MM.1S (cell line): ENCODE measurements around the gene TEX101.
"Not testable (repeated sequence)": the region's sequence is repeated elsewhere in the genome, so short reads cannot be mapped to it uniquely, and the experiment has no call there.

Experiments used
- EZH2 ChIP-seq: fragments of 300-600 bp; sonication (generic); optimal IDR thresholded peaks from 2 replicates; pipeline ENCODE3; 2017; ENCODE audit warnings: low read depth, mild to moderate bottlenecking, antibody characterized with exemption, low read length, mixed read lengths
- EZH2phosphoT487 ChIP-seq: fragments of 300-600 bp; sonication (generic); IDR thresholded peaks from 2 replicates; pipeline ENCODE4 v1.6.1; 2018; ENCODE audit warnings: antibody characterized with exemption, low read length
- TF ChIP-seq, protein P1 (sequence below): fragments of 300-600 bp; sonication (generic); IDR thresholded peaks from 2 replicates; pipeline ENCODE4 v1.5.1; 2016; ENCODE audit warnings: antibody characterized with exemption, low read length, mixed read lengths

DNA sequence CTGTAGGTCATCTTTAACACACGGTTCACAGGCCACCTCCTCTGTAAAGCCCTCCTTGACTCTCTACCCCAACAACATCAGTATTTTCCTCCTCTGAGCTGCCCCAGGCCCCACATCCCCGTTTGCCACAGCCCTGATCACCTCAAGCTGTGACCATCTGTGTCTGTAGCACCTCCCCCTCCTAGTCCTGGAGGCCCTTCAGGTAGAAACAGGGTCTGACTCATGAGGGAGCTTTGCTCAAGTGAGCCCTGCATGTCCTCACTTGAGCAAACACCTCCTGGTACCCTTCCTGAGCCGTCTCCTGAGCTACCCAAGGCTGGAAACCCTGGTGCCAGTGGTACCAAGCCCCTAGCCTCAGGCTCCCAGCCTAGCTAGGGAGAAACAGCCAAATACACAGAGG, 37.1 kb upstream of the TEX101 start:
- TF ChIP-seq, protein P1, sequence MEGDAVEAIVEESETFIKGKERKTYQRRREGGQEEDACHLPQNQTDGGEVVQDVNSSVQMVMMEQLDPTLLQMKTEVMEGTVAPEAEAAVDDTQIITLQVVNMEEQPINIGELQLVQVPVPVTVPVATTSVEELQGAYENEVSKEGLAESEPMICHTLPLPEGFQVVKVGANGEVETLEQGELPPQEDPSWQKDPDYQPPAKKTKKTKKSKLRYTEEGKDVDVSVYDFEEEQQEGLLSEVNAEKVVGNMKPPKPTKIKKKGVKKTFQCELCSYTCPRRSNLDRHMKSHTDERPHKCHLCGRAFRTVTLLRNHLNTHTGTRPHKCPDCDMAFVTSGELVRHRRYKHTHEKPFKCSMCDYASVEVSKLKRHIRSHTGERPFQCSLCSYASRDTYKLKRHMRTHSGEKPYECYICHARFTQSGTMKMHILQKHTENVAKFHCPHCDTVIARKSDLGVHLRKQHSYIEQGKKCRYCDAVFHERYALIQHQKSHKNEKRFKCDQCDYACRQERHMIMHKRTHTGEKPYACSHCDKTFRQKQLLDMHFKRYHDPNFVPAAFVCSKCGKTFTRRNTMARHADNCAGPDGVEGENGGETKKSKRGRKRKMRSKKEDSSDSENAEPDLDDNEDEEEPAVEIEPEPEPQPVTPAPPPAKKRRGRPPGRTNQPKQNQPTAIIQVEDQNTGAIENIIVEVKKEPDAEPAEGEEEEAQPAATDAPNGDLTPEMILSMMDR, result not testable (repeated sequence)
- not testable (repeated sequence) for TF ChIP-seq EZH2, EZH2phosphoT487
